Glutamatergic neuron (in vitro differentiated cells): Measurements from ENCODE around the gene HES7. TPM values are rescaled to one million over a fixed set of nuclear protein-coding genes. Genes with fewer than 3 reads are reported as not detected.

ENCODE experiments used
- microRNA-seq: library from miRNA; unstranded; fragments of <30 nt; microRNA quantifications from one replicate; pipeline ENCODE4, GENCODE V29; 2020; ENCODE audit not compliant: unreplicated experiment
- total RNA-seq: library from RNA; stranded (reverse); fragmentation: NEBNext Ultra II Directional; extraction: Animal tissue kit (Norgen Biotek cat#: 25700); gene quantifications from one replicate; pipeline ENCODE4 v1.2.1, GENCODE V29; 2021; ENCODE audit not compliant: unreplicated experiment

The HES7 gene
- total RNA-seq, 1 donor from 2014 or later: 2.2 TPM

Small RNA genes lying within 50 kb of the gene (microRNA-seq; reads per million reads assigned to microRNA genes)
- not detected for gene MIR4314
- gene MIR6883: not detected

Other genes starting within 250 kb of the HES7 start
- 129 TPM for gene CHD3, start 235.3 kb downstream of the HES7 start, total RNA-seq
- 0.49 TPM for gene RNF227, start 207.8 kb downstream of the HES7 start, total RNA-seq
- gene KCNAB3, start 194.2 kb downstream of the HES7 start, total RNA-seq: 12.3 TPM
- 214 TPM for gene TRAPPC1, start 192.2 kb downstream of the HES7 start, total RNA-seq
- gene CNTROB, start 191.9 kb downstream of the HES7 start, total RNA-seq: 55.7 TPM
- gene GUCY2D, start 121.5 kb downstream of the HES7 start, total RNA-seq: not detected
- not detected for gene ALOX15B, start 85.0 kb downstream of the HES7 start, total RNA-seq
- gene ALOX12B, start 36.4 kb downstream of the HES7 start, total RNA-seq: not detected
- not detected for gene ALOXE3, start 5.6 kb downstream of the HES7 start, total RNA-seq
- 64.6 TPM for gene PER1, start 28.3 kb upstream of the HES7 start, total RNA-seq
- gene VAMP2, start 38.8 kb upstream of the HES7 start, total RNA-seq: 117 TPM
- 12.8 TPM for gene TMEM107, start 52.3 kb upstream of the HES7 start, total RNA-seq
- gene BORCS6, start 66.1 kb upstream of the HES7 start, total RNA-seq: 14.2 TPM
- gene AURKB, start 86.5 kb upstream of the HES7 start, total RNA-seq: 17.3 TPM
- gene CTC1, start 124.0 kb upstream of the HES7 start, total RNA-seq: 85.3 TPM
- 74.6 TPM for gene PFAS, start 125.2 kb upstream of the HES7 start, total RNA-seq
- 29.5 TPM for gene RANGRF, start 164.6 kb upstream of the HES7 start, total RNA-seq
- gene SLC25A35, start 171.3 kb upstream of the HES7 start, total RNA-seq: 4.0 TPM
- 0.66 TPM for gene ARHGEF15, start 186.1 kb upstream of the HES7 start, total RNA-seq
- gene ODF4, start 215.7 kb upstream of the HES7 start, total RNA-seq: not detected